Gastroesophageal sphincter (tissue), 4 donors: ENCODE measurements around the gene HIVEP3. TPM values are rescaled to one million over a fixed set of nuclear protein-coding genes. Genes with fewer than 3 reads are reported as not detected.

Source experiments
- ATAC-seq: fragments of 150-250 bp; one replicate; pipeline ENCODE4 v1.9.1; 2016; ENCODE audit warnings: mild to moderate bottlenecking, moderate library complexity
- H3K27ac ChIP-seq, 4 donors: fragments of 200-600 bp; sonication (generic) in 3 of 4; 1 replicate in 3 of 4; 2 replicates in 1 of 4; pipeline ENCODE4 v1.5.1; 2016 to 2019
- H3K27me3 ChIP-seq: fragments of 200-600 bp; sonication (generic); one replicate; pipeline ENCODE4 v1.5.1; 2019
- H3K36me3 ChIP-seq, 2 donors: fragments of 200-600 bp; sonication (generic); one replicate each; pipeline ENCODE4 v1.5.1; 2019; ENCODE audit warnings: control low read depth in 1 of 2
- H3K4me1 ChIP-seq, 3 donors: fragments of 200-600 bp; sonication (generic); 1 replicate in 2 of 3; 2 replicates in 1 of 3; pipeline ENCODE4 v1.5.1; 2016 to 2019; ENCODE audit warnings: control low read depth in 2 of 3
- H3K4me3 ChIP-seq, 2 donors: fragments of 200-600 bp; sonication (generic); one replicate each; pipeline ENCODE4 v1.5.1; 2019; ENCODE audit warnings: mild to moderate bottlenecking in 1 of 2, moderate library complexity in 1 of 2
- H3K9me3 ChIP-seq, 3 donors: fragments of 200-600 bp; sonication (generic); one replicate each; pipeline ENCODE4 v1.5.1; 2017 to 2019; ENCODE audit warnings: control low read depth in 2 of 3
- CTCF ChIP-seq, 4 experiments: fragments of 200-600 bp in 2 of 4; fragments of 450-650 bp in 2 of 4; sonication (generic) in 1 of 4; IDR thresholded peaks; one replicate each; pipeline ENCODE4 v1.5.1; 2017 to 2019; ENCODE audit warnings: antibody characterized with exemption in 4 of 4, mild to moderate bottlenecking in 2 of 4, moderate library complexity in 2 of 4
- EP300 ChIP-seq: sonication (generic); formaldehyde crosslinking; IDR thresholded peaks from one replicate; pipeline ENCODE4 v1.6.1; 2017; ENCODE audit warnings: antibody characterized with exemption, mild to moderate bottlenecking
- POLR2A ChIP-seq, 2 donors: fragments of 450-650 bp; IDR thresholded peaks; one replicate each; pipeline ENCODE4 v1.6.1; 2017; ENCODE audit warnings: antibody characterized with exemption in 2 of 2, mild to moderate bottlenecking in 2 of 2, moderate library complexity in 1 of 2
- POLR2AphosphoS5 ChIP-seq: sonication (generic); formaldehyde crosslinking; IDR thresholded peaks from one replicate; pipeline ENCODE4 v1.6.1; 2017; ENCODE audit warnings: antibody characterized with exemption
- WGBS, 2 donors: methylation state at CpG; one replicate each; pipeline ENCODE4 v1.1.5; 2018; ENCODE audit warnings: low coverage in 1 of 2; 5-methylcytosine and 5-hydroxymethylcytosine counted together
- total RNA-seq, 4 donors: library from RNA; depleted of rRNA; stranded (reverse); fragments of >200 nt; gene quantifications; one replicate each; pipeline ENCODE4 v1.1.0, GENCODE V29; 2016

The HIVEP3 gene
- total RNA-seq, 4 donors from 2014 or later, result 1.9 to 3.8 (median 2.8) TPM

- TF ChIP-seq POLR2AphosphoS5 (no peak), EP300 (no peak), CTCF (IDR thresholded peaks at IDR 0.05) (no peak)
Measured at GRCh38 chr1:41887365-41887764, 31.4 kb downstream of the HIVEP3 start.

DNA sequence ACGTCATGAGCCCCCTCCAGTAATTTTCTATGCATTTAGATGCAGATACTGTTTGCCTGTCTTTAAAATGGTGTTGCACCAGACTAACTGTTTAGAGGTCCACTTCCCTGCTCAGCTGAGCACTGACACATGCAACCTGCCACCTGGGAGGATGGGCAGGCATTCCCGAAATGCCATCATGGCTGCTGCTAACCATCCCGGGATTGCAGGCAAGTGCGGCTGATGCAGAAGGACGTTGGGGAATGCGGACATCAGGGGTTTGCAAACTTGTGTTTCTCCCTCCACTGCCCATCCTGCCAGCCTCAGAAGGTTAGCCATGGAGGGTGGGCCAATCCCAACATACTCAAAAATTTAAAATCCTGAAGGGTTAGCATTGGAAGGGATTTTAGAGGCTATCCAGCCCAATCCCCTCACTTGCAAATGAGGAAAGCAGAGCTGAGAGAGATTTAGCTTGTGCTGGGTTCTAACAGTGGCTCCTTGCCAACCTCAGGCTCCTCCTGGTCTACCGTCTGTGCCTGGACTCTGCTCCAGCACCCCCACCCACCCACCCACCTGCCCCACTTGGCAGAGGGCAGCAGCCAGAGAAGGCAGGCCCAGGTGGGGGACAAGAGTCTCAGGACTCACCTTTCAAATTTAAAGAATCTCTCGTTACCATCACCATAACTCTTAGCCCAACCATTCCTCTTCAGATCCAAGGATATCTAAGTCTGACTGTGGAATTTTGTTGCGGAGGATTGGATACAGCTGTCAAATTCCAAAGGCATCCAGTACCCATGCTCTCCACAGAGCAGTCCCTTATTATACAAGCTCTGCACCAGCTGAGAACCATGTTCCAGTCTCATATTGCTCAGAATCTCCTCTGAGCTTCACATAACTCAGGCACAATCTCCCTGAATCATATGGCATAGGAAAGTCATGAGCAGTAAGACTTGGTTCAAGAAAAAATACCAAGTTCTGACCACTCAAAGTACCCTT, 34.2 kb downstream of the HIVEP3 start:
- H3K27ac ChIP-seq, result no peak overlapping the region
- TF ChIP-seq CTCF (IDR thresholded peaks at IDR 0.05) (no peak), POLR2A (IDR thresholded peaks at IDR 0.05) (no peak), EP300 (no peak), POLR2AphosphoS5 (no peak)
- H3K36me3 ChIP-seq, result no peaks in the 10 kb centered on the region
- peaks cover 0 to 10% (median 0%) of the 10 kb centered on the region in 3 donors for H3K4me1 ChIP-seq
- H3K27me3 ChIP-seq, result no peaks in the 10 kb centered on the region
- H3K9me3 ChIP-seq, result no peaks in the 10 kb centered on the region
- ATAC-seq, result no peak
- H3K4me3 ChIP-seq, result no peak overlapping the region
- 80 to 86% methylated on average over 3 to 7 of the region's 9 CpGs for WGBS, 2 donors

More at GRCh38 chr1:41887365-41887764, 31.4 kb downstream of the HIVEP3 start:
- Histone ChIP-seq H3K27ac (no peak overlapping the region), H3K9me3 (no peaks in the 10 kb centered on the region), H3K4me3 (no peak overlapping the region), H3K36me3 (no peaks in the 10 kb centered on the region), H3K4me1 (peaks cover 0 to 28% (median 8%) of the 10 kb centered on the region in 3 donors), H3K27me3 (no peaks in the 10 kb centered on the region)
- no peak for ATAC-seq
- 82 to 100% methylated on average over 1 of the region's 1 CpG for WGBS, 2 donors

DNA sequence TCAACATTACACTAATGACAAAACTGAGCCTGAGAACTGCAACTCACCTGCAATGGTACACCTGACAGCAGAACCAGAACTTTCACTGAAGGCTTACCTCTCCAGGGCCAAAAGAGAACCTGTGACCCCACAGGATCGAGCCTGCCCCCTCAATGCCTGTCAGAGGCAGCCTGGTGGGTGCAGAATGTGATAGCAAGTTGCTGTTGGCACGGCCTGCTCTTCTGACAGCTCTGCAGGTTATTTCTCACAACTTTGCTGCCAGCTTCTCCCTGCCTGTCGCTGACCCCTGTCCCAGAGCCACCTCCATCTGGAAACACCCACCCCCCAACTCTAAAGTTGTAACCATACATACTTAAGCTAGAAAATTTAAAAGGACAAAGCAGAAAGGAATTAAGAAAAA, 35.2 kb downstream of the HIVEP3 start:
- Histone ChIP-seq H3K4me1 (peaks cover 0 to 10% (median 0%) of the 10 kb centered on the region in 3 donors), H3K9me3 (no peaks in the 10 kb centered on the region), H3K4me3 (no peak overlapping the region), H3K36me3 (no peaks in the 10 kb centered on the region), H3K27me3 (no peaks in the 10 kb centered on the region), H3K27ac (no peak overlapping the region)
- no peak for ATAC-seq
- WGBS, 2 donors, result 100% methylated on average over 1 of the region's 3 CpGs; no CpG with 5 or more reads in 1 of the 2 donors
- TF ChIP-seq CTCF (IDR thresholded peaks at IDR 0.05) (no peak), EP300 (no peak), POLR2A (IDR thresholded peaks at IDR 0.05) (no peak), POLR2AphosphoS5 (no peak)

- Histone ChIP-seq H3K27ac (no peak overlapping the region), H3K27me3 (no peaks in the 10 kb centered on the region), H3K36me3 (no peaks in the 10 kb centered on the region), H3K4me1 (peaks cover 0 to 10% (median 0%) of the 10 kb centered on the region in 3 donors), H3K9me3 (no peaks in the 10 kb centered on the region), H3K4me3 (no peak overlapping the region)
- ATAC-seq, result no peak
- TF ChIP-seq POLR2AphosphoS5 (no peak), CTCF (IDR thresholded peaks at IDR 0.05) (no peak), EP300 (no peak), POLR2A (IDR thresholded peaks at IDR 0.05) (no peak)
Measured at GRCh38 chr1:41882486-41882885, 36.2 kb downstream of the HIVEP3 start.

DNA sequence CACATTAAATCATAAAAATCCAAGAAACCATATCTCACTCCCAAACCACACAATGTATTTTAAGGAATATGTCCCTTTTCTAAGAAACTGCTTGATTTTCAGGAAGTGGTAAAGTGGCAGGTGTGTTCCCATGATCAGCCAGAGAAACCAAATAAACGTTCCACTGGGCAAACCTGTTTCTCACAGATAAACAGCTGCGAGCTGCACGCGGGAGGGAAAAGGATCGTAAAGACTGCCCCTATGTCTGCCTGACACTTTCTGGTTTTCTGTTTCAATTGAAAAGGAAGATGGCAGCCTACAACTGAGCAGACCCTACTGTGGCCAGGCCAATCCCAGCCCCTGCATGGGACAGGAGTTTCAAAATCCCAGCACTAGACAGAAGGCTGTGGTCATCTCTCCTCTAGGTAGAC, 36.6 kb downstream of the HIVEP3 start:
- no peak overlapping the region for H3K4me3 ChIP-seq
- no peaks in the 10 kb centered on the region for H3K36me3 ChIP-seq
- H3K27me3 ChIP-seq, result no peaks in the 10 kb centered on the region
- peaks cover 0 to 12% (median 0%) of the 10 kb centered on the region in 3 donors for H3K4me1 ChIP-seq
- H3K27ac ChIP-seq, result no peak overlapping the region
- TF ChIP-seq EP300 (no peak), CTCF (IDR thresholded peaks at IDR 0.05) (no peak)
- no peaks in the 10 kb centered on the region for H3K9me3 ChIP-seq
- WGBS, 2 donors, result 50 to 86% methylated on average over 1 to 5 of the region's 5 CpGs
- no peak for ATAC-seq
